Stomach (tissue), 9 donors: ENCODE measurements around the gene NFATC1. TPM values are rescaled to one million over a fixed set of nuclear protein-coding genes. Genes with fewer than 3 reads are reported as not detected.
A peak's percentile ranks its signal among the peaks of the same experiment; 100 is the strongest.

ENCODE experiments used
- DNase-seq, 2 donors: peaks; one replicate each; pipeline versions ENCODE4 v3.0.0 to v3.0.0-alpha.2; 2013 to 2019
- H3K27ac ChIP-seq, 5 donors: fragments of 200-600 bp in 4 of 5; sonication (generic) in 4 of 5; one replicate each; pipeline ENCODE4 v1.5.1; 2013 to 2019; ENCODE audit warnings: mild to moderate bottlenecking in 1 of 5, moderate library complexity in 1 of 5
- H3K27me3 ChIP-seq, 3 donors: fragments of 200-600 bp; sonication (generic); one replicate each; pipeline ENCODE4 v1.5.1; 2017 to 2019; ENCODE audit warnings: mixed run types in 1 of 3
- H3K36me3 ChIP-seq, 4 donors: fragments of 200-600 bp; sonication (generic); 1 replicate in 3 of 4; 2 replicates in 1 of 4; pipeline ENCODE4 v1.5.1; 2016 to 2019
- H3K4me1 ChIP-seq, 4 donors: fragments of 200-600 bp; sonication (generic); one replicate each; pipeline ENCODE4 v1.5.1; 2016 to 2019
- H3K4me3 ChIP-seq, 4 donors: fragments of 200-600 bp; sonication (generic) in 3 of 4; one replicate each; pipeline ENCODE4 v1.5.1; 2016 to 2019; ENCODE audit warnings: mild to moderate bottlenecking in 1 of 4
- H3K9me3 ChIP-seq, 4 donors: fragments of 200-600 bp; sonication (generic); one replicate each; pipeline ENCODE4 v1.5.1; 2016 to 2019
- CTCF ChIP-seq, 7 experiments: fragments of 450-650 bp in 4 of 7; fragments of 200-600 bp in 3 of 7; sonication (generic) in 3 of 7; IDR thresholded peaks; one replicate each; pipeline ENCODE4 v1.5.1; 2016 to 2019; ENCODE audit warnings: antibody characterized with exemption in 7 of 7, control low read depth in 2 of 7, mild to moderate bottlenecking in 1 of 7
- EP300 ChIP-seq: sonication (generic); formaldehyde crosslinking; IDR thresholded peaks from one replicate; pipeline ENCODE4 v1.6.1; 2017; ENCODE audit warnings: antibody characterized with exemption
- POLR2A ChIP-seq, 4 donors: fragments of 450-650 bp; IDR thresholded peaks; one replicate each; pipeline ENCODE4 v1.6.1; 2016; ENCODE audit warnings: antibody characterized with exemption in 4 of 4, control low read depth in 2 of 4, mild to moderate bottlenecking in 1 of 4, moderate library complexity in 1 of 4
- POLR2AphosphoS5 ChIP-seq, 3 donors: sonication (generic); formaldehyde crosslinking; IDR thresholded peaks; one replicate each; pipeline ENCODE4 v1.6.1; 2016; ENCODE audit warnings: antibody characterized with exemption in 3 of 3
- WGBS, 5 donors: extraction: QIAGEN DNeasy Blood & Tissue Kit in 3 of 5; methylation state at CpG; one replicate each; pipeline versions ENCODE4 v1.1.5 to v1.1.7; 2013 to 2018; 5-methylcytosine and 5-hydroxymethylcytosine counted together
- intact Hi-C: fragments of 100-400 bp; cut with DNase I; formaldehyde crosslinking; loops from one replicate; pipeline ENCODE4 v1.15.1; 2023; ENCODE audit warnings: low total_unique reads
- polyA plus RNA-seq, 3 donors: library from polyadenylated mRNA; stranded (reverse); fragments of 200-250 nt; gene quantifications; one replicate each; pipeline ENCODE4 v1.2.3, GENCODE V29; 2013
- total RNA-seq, 5 donors: library from RNA; depleted of rRNA; stranded (reverse); fragments of >200 nt; gene quantifications; one replicate each; pipeline versions ENCODE4 v1.1.0 to v1.2.3, GENCODE V29; 2014 to 2016
- donor health status: healthy with polysubstance abuse.
- donor health status: Bipolar disorder and iron deficiency.
- donor health status: healthy.

NFATC1 gene
- total and polyA plus RNA-seq, 8 donors: 2.6 to 14.0 (median 6.1) TPM

- WGBS, 5 donors: 85 to 91% (median 89%) methylated on average over 26 to 31 of the region's 31 CpGs
- intact Hi-C loops: no loop called here
- no peaks in the 10 kb centered on the region for H3K9me3 ChIP-seq
- TF ChIP-seq POLR2AphosphoS5 (IDR thresholded peaks at IDR 0.05) (no peak), EP300 (no peak), CTCF (IDR thresholded peaks at IDR 0.05) (no peak), POLR2A (IDR thresholded peaks at IDR 0.05) (no peak)
- peaks cover 0 to 51% (median 6%) of the 10 kb centered on the region in 3 donors for H3K27me3 ChIP-seq
- no peak overlapping the region for H3K27ac ChIP-seq
- H3K36me3 ChIP-seq: no peaks in the 10 kb centered on the region
- H3K4me3 ChIP-seq: no peak overlapping the region
- peak in 1 of 2 donors; percentile 15 for DNase-seq
- no peaks in the 10 kb centered on the region for H3K4me1 ChIP-seq
Measured at GRCh38 chr18:79548986-79549637, 153.4 kb downstream of the NFATC1 start.

DNA sequence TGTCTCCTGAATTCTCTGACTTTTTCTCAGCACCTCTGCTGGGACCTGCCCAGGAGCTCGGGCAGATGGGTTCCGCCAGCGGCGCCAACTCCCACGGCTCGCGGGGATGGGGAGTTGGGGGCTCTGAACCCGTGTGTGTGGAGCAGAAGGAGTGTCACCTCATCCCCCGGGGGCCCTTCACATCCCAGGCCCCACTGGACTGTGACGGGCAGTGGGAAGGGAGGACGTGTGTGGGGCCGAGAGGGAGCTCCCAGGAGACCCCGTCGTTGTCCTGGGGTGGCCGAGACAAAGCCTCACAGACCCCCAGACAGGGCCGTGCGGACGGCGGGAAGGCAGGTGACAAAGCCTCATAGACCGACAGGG is 153.9 kb downstream of the NFATC1 start:
- no peak overlapping the region for H3K4me3 ChIP-seq
- intact Hi-C loops: no loop called here
- no peaks in the 10 kb centered on the region for H3K4me1 ChIP-seq
- H3K27me3 ChIP-seq: peaks cover 0 to 46% (median 1%) of the 10 kb centered on the region in 3 donors
- no peak overlapping the region for H3K27ac ChIP-seq
- TF ChIP-seq POLR2AphosphoS5 (IDR thresholded peaks at IDR 0.05): no peak
- no peak for TF ChIP-seq CTCF (IDR thresholded peaks at IDR 0.05)
- no peak for TF ChIP-seq POLR2A (IDR thresholded peaks at IDR 0.05)
- TF ChIP-seq EP300: no peak
- H3K9me3 ChIP-seq: no peaks in the 10 kb centered on the region
- H3K36me3 ChIP-seq: no peaks in the 10 kb centered on the region
- WGBS, 5 donors: 79 to 90% (median 88%) methylated on average over 14 to 20 of the region's 20 CpGs
- DNase-seq: peak in 1 of 2 donors; percentile 1

DNA sequence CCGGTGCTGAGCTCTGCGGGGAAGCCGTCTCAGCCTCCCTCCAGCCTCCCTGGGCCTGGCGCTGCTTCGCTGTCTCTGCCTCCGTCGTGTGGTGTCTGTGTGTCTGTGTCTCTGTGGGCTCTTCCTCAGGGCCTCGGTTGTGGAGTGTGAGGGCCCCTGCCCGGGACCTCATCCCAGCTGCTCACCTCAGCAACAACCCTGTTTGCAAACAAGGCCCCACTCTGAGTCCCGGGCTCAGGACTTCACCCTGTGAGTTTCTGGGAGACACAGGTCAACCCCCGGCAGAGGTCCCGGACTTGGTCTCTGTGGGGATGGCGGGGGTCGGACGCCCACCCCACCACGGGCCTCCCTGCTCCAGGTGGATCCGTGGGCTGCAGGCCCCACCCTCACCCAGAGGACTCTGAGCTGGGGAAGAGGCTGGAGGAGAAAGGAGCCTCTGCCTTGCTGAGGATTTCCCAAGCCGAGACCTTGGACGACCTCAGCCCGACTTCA is 156.5 kb downstream of the NFATC1 start:
- Histone ChIP-seq H3K36me3 (no peaks in the 10 kb centered on the region), H3K4me3 (no peak overlapping the region), H3K27me3 (peaks cover 0 to 26% (median 0%) of the 10 kb centered on the region in 3 donors), H3K27ac (no peak overlapping the region), H3K4me1 (no peaks in the 10 kb centered on the region), H3K9me3 (no peaks in the 10 kb centered on the region)
- no peak for TF ChIP-seq POLR2A (IDR thresholded peaks at IDR 0.05)
- TF ChIP-seq EP300: no peak
- no peak for TF ChIP-seq POLR2AphosphoS5 (IDR thresholded peaks at IDR 0.05)
- TF ChIP-seq CTCF (IDR thresholded peaks at IDR 0.05): no peak
- no peak for DNase-seq
- intact Hi-C loops: no loop called here
- 75 to 98% (median 80%) methylated on average over 4 to 20 of the region's 20 CpGs for WGBS, 5 donors

DNA sequence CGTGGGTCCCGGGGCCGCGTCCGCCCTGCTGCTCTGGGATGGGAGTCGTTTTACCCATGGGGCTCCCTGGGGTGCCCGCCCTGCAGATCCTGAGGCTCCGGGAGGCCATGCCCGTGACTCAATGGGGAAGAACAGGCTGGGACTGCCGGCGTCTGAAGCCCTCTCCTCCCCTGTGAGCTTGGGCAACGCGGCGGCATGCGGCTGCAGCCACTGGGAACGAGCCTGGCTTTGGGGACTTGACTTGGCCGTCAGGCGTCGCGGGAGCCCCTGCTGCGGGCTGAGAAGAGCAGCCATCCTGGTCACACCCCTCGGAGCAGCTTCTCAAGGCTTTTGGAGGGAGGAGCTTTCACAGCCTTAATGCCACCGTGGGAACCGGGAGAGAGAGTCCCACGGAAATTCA is 157.0 kb downstream of the NFATC1 start:
- H3K36me3 ChIP-seq: no peaks in the 10 kb centered on the region
- TF ChIP-seq EP300 (no peak), POLR2A (IDR thresholded peaks at IDR 0.05) (no peak), POLR2AphosphoS5 (IDR thresholded peaks at IDR 0.05) (no peak), CTCF (IDR thresholded peaks at IDR 0.05) (no peak)
- intact Hi-C loops: no loop called here
- no peak overlapping the region for H3K4me3 ChIP-seq
- no peaks in the 10 kb centered on the region for H3K4me1 ChIP-seq
- H3K27me3 ChIP-seq: peaks cover 0 to 21% (median 0%) of the 10 kb centered on the region in 3 donors
- DNase-seq: no peak
- no peaks in the 10 kb centered on the region for H3K9me3 ChIP-seq
- WGBS, 5 donors: 80 to 87% (median 83%) methylated on average over 18 to 25 of the region's 25 CpGs
- no peak overlapping the region for H3K27ac ChIP-seq
